DOHH2 (cell line): Measurements from ENCODE around the gene TMEM151A.

Experiments used
- H3F3A ChIP-seq: fragments of 200-600 bp; sonication (generic), shearing (Covaris generic); 2 replicates; pipeline ENCODE4 v1.6.0; 2016; ENCODE audit warnings: antibody characterized with exemption, mild to moderate bottlenecking; ENCODE audit not compliant: control insufficient read depth, insufficient read depth
- H3K27ac ChIP-seq: fragments of 200-600 bp; sonication (generic); 2 replicates; pipeline ENCODE4 v1.5.1; 2014; ENCODE audit warnings: low read depth, mild to moderate bottlenecking, low read length, moderate library complexity
- H3K27me3 ChIP-seq: fragments of 200-600 bp; sonication (generic); 2 replicates; pipeline ENCODE4 v1.6.1; 2014; ENCODE audit warnings: mild to moderate bottlenecking, low read length, mixed read lengths; ENCODE audit not compliant: control insufficient read depth
- H3K36me3 ChIP-seq: fragments of 200-600 bp; sonication (generic); 2 replicates; pipeline ENCODE4 v1.6.1; 2014; ENCODE audit warnings: mild to moderate bottlenecking, low read length, moderate library complexity, mixed read lengths; ENCODE audit not compliant: control insufficient read depth
- H3K4me1 ChIP-seq: fragments of 200-600 bp; sonication (generic); 2 replicates; pipeline ENCODE4 v1.6.1; 2014; ENCODE audit warnings: mild to moderate bottlenecking, low read length, mixed read lengths; ENCODE audit not compliant: control insufficient read depth
- H3K4me2 ChIP-seq: fragments of 200-600 bp; sonication (generic); 2 replicates; pipeline ENCODE4 v1.6.0; 2014; ENCODE audit warnings: mild to moderate bottlenecking, low read length, moderate library complexity
- H3K4me3 ChIP-seq: fragments of 200-600 bp; sonication (generic); 2 replicates; pipeline ENCODE4 v1.5.1; 2014; ENCODE audit warnings: mild to moderate bottlenecking, low read length, mixed read lengths
- H3K79me2 ChIP-seq: fragments of 200-600 bp; sonication (generic); 2 replicates; pipeline ENCODE4 v1.6.1; 2014; ENCODE audit warnings: mild to moderate bottlenecking, low read length, mixed read lengths; ENCODE audit not compliant: control insufficient read depth
- H3K9me2 ChIP-seq: fragments of 200-600 bp; sonication (generic); replicated peaks from 2 replicates; pipeline ENCODE4 v1.6.1; 2014; ENCODE audit warnings: mild to moderate bottlenecking, low read length, mixed read lengths; ENCODE audit not compliant: control insufficient read depth
- H3K9me3 ChIP-seq: fragments of 200-600 bp; sonication (generic); 2 replicates; pipeline ENCODE4 v1.6.1; 2014; ENCODE audit warnings: antibody characterized with exemption, low read length, mixed read lengths; ENCODE audit not compliant: control insufficient read depth, insufficient read depth
- H4K20me1 ChIP-seq: fragments of 200-600 bp; sonication (generic); 2 replicates; pipeline ENCODE4 v1.6.0; 2014; ENCODE audit warnings: low read depth, mild to moderate bottlenecking, antibody characterized with exemption, low read length, moderate library complexity; ENCODE audit not compliant: control insufficient read depth, insufficient read depth
- CTCF ChIP-seq: fragments of 200-600 bp; sonication (generic); IDR thresholded peaks from one replicate; pipeline ENCODE4 v1.5.1; 2014; ENCODE audit warnings: antibody characterized with exemption, mild to moderate bottlenecking, low read depth, low read length; ENCODE audit not compliant: poor library complexity, severe bottlenecking
- EZH2phosphoT487 ChIP-seq: fragments of 200-600 bp; sonication (generic); IDR thresholded peaks from 2 replicates; pipeline ENCODE4 v1.6.1; 2017; ENCODE audit warnings: borderline replicate concordance, mild to moderate bottlenecking, antibody characterized with exemption, low read length, moderate library complexity, mixed read lengths

TMEM151A gene

GRCh38 chr11:66265531-66266377, 25.9 kb upstream of the TMEM151A start:
- Histone ChIP-seq H3K79me2 (peaks cover 22% of the 10 kb centered on the region), H3K27ac (no peak overlapping the region), H3K9me3 (no peaks in the 10 kb centered on the region), H3K4me2 (no peak overlapping the region), H4K20me1 (peaks cover 4% of the 10 kb centered on the region), H3K9me2 (no peaks in the 10 kb centered on the region), H3K36me3 (peaks cover 72% of the 10 kb centered on the region), H3K27me3 (no peaks in the 10 kb centered on the region), H3K4me1 (peaks cover 20% of the 10 kb centered on the region), H3F3A (peaks cover 5% of the 10 kb centered on the region), H3K4me3 (no peak overlapping the region)
- no peak for TF ChIP-seq CTCF
- no peak for TF ChIP-seq EZH2phosphoT487

- H3K4me1 ChIP-seq, result peaks cover 20% of the 10 kb centered on the region
- peaks cover 71% of the 10 kb centered on the region for H3K36me3 ChIP-seq
- peaks cover 24% of the 10 kb centered on the region for H3K79me2 ChIP-seq
- H4K20me1 ChIP-seq, result peaks cover 5% of the 10 kb centered on the region
- H3F3A ChIP-seq, result peaks cover 5% of the 10 kb centered on the region
- TF ChIP-seq EZH2phosphoT487, result no peak
- TF ChIP-seq CTCF, result no peak
- no peaks in the 10 kb centered on the region for H3K9me3 ChIP-seq
- H3K27me3 ChIP-seq, result no peaks in the 10 kb centered on the region
- no peak overlapping the region for H3K4me3 ChIP-seq
- H3K4me2 ChIP-seq, result peak overlapping the region; percentile 64
- no peaks in the 10 kb centered on the region for H3K9me2 ChIP-seq
- H3K27ac ChIP-seq, result no peak overlapping the region
These were observed 25.2 kb upstream of the TMEM151A start for GRCh38 chr11:66266378-66267038.

- Histone ChIP-seq H3K27ac (no peak overlapping the region), H3K36me3 (peaks cover 72% of the 10 kb centered on the region)
These were observed 24.7 kb upstream of the TMEM151A start for GRCh38 chr11:66267039-66267378.

More at GRCh38 chr11:66267039-66267378, 24.7 kb upstream of the TMEM151A start:
- Histone ChIP-seq H3K9me2 (no peaks in the 10 kb centered on the region), H3K27me3 (no peaks in the 10 kb centered on the region), H3K9me3 (no peaks in the 10 kb centered on the region), H3K4me1 (peaks cover 20% of the 10 kb centered on the region), H4K20me1 (peaks cover 5% of the 10 kb centered on the region), H3K4me3 (peak overlapping the region; percentile 96), H3K79me2 (peaks cover 26% of the 10 kb centered on the region), H3F3A (peaks cover 5% of the 10 kb centered on the region), H3K4me2 (peak overlapping the region; percentile 64)
- TF ChIP-seq EZH2phosphoT487, result no peak
- no peak for TF ChIP-seq CTCF
